Activated T-cell treated with anti-CD3 and anti-CD28 coated beads, Interleukin-2, amount 50 U/mL, for 72 hours (primary cell): Measurements from ENCODE around the gene PITPNM2. TPM values are rescaled to one million over a fixed set of nuclear protein-coding genes. Genes with fewer than 3 reads are reported as not detected.

Experiments
- ATAC-seq, 2 donors: fragments of 150-1000 bp; cut with Tn5 transposase; replicated peaks in 1 of 2; 2 replicates each; pipeline ENCODE4 v1.10.0; 2021; ENCODE audit warnings: moderate library complexity in 2 of 2, mild to moderate bottlenecking in 1 of 2
- DNase-seq, 2 donors: peaks; one replicate each; pipeline ENCODE4 v3.0.0; 2021 to 2022; ENCODE audit warnings: mixed read lengths in 1 of 2
- H3K27ac Mint-ChIP-seq: one replicate; pipeline ENCODE4 v1.8.0; 2022; ENCODE audit warnings: mild to moderate bottlenecking, moderate library complexity, mixed read lengths
- H3K27me3 Mint-ChIP-seq: one replicate; pipeline ENCODE4 v1.8.0; 2022; ENCODE audit warnings: low read depth, mixed read lengths
- H3K36me3 Mint-ChIP-seq, 2 donors: one replicate each; pipeline ENCODE4 v1.8.0; 2022; ENCODE audit warnings: mixed read lengths in 2 of 2, mild to moderate bottlenecking in 1 of 2; ENCODE audit not compliant: insufficient read depth in 2 of 2
- H3K4me1 Mint-ChIP-seq: one replicate; pipeline ENCODE4 v1.8.0; 2022; ENCODE audit warnings: low read depth, mixed read lengths
- H3K4me3 Mint-ChIP-seq, 2 donors: one replicate each; pipeline ENCODE4 v1.8.0; 2022; ENCODE audit warnings: mild to moderate bottlenecking in 2 of 2, mixed read lengths in 2 of 2, moderate library complexity in 2 of 2
- H3K9me3 Mint-ChIP-seq, 2 donors: one replicate each; pipeline ENCODE4 v1.8.0; 2022; ENCODE audit warnings: mixed read lengths in 2 of 2
- total RNA-seq, 2 donors: library from RNA; stranded (reverse); gene quantifications; one replicate each; pipeline ENCODE4 v1.2.3, GENCODE V29; 2022

Gene PITPNM2
- total RNA-seq, 2 donors from 2014 or later, result 14.1 to 18.1 TPM

DNA sequence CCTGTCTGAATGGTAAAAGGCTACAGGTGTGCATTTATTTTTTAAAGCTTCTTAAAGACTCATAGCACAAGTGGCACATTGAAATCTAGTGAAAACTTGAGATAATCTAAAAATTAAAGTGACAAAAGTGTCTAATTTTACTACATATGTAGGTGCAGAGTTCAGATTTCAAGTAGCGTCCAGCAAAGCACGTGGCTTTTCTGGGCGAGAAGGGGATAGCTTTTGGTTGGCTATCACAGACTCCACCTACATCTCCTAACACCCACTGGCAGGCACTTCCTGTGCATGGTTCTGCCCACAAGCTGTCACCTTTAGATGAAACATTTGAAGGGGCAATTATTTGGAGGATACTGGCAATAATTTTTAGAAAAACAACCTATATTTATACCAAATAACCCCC lies 1.9 kb upstream of the PITPNM2 start:
- H3K9me3 Mint-ChIP-seq, result no peaks in the 10 kb centered on the region
- DNase-seq (no peak), ATAC-seq (no peak)
- H3K4me3 Mint-ChIP-seq, result no peak overlapping the region
- H3K27ac Mint-ChIP-seq, result no peak overlapping the region
- H3K36me3 Mint-ChIP-seq, result peaks cover 0 to 5% of the 10 kb centered on the region in 2 donors
- peaks cover 28% of the 10 kb centered on the region for H3K4me1 Mint-ChIP-seq
- no peaks in the 10 kb centered on the region for H3K27me3 Mint-ChIP-seq

DNA sequence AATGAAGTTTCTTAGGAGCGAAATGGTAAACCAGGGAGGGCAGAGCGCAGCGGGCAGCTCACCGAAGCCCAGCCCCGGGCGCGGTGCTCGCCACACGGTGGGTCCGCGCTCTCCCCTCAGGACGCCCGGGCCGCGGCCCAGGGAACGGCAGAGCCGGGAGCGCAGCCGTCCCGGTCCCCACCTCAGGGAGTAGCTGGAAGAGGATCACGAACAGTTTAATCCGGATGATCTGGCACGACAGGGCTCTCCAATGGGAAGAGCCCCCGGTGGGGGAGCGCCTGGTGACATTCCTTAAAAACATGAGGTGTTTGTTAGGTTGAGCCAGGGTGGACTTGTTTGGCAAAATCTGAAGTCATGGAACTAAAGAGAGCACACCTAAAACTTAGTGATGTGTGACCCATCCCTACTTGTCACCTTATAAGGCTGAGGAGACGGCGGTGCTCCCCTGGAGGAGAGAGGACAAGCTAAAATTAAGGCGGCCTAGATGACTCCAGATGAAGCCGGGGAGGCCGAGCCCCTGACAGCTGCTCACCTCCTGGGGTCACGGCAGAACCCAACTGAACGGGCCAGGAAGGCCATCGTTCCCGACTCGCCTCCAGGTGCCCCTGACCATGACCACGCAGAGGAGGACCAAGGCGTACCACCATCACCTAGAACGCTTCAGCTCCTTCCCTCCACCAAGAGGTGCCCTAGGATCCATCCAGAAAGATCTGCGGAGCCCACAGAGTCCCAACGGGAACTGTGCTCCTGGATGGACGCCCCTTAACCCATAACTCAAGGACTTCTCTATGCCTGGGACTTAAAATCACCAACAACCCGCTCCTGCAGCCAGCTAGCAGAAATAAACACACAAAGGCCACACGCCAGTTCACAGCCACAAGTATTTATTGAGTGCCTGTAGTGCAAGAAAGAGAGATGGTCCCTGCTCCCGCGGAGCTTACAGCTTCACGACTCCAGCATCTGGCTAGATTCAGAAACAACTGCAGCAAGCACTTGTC lies 866 bp upstream of the PITPNM2 start:
- DNase-seq, result no peak
- Mint-ChIP-seq H3K27me3 (no peaks in the 10 kb centered on the region), H3K4me3 (peak overlapping the region; percentile 81 to 82), H3K9me3 (no peaks in the 10 kb centered on the region), H3K4me1 (peaks cover 28% of the 10 kb centered on the region), H3K36me3 (peaks cover 0 to 5% of the 10 kb centered on the region in 2 donors), H3K27ac (peak overlapping the region; percentile 68)
- ATAC-seq, result peak in 1 of 2 donors; percentile 22

DNA sequence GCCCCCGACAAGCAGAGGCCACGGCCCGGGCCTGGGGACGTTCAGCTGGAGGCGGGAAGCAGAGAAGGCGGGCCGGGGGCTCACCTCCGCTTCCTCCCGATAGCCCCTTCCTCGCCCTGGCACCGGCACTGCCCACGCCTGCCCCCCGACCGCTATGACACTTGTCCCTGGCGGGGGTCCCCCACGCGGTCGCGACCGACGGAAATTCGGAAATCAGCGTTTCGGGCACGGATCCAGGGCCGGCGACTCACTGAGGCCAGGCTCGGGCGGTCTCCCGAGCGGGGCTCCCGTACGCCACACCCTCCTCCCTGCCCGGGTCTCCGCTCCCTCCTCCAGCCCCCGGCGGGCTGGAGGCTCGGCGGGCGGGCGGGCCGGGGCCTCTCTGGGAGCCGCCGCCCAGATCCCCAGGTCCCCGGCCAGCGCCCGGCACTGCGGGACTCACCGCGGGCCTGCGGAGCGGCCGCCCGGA lies 581 bp downstream of the PITPNM2 start:
- Mint-ChIP-seq H3K4me1 (peaks cover 28% of the 10 kb centered on the region), H3K27ac (no peak overlapping the region), H3K9me3 (no peaks in the 10 kb centered on the region), H3K36me3 (peaks cover 0 to 5% of the 10 kb centered on the region in 2 donors), H3K27me3 (no peaks in the 10 kb centered on the region), H3K4me3 (peak overlapping the region; percentile 72 to 80)
- peak; percentile 47 to 49 for DNase-seq
- peak; percentile 46 to 54 for ATAC-seq

DNA sequence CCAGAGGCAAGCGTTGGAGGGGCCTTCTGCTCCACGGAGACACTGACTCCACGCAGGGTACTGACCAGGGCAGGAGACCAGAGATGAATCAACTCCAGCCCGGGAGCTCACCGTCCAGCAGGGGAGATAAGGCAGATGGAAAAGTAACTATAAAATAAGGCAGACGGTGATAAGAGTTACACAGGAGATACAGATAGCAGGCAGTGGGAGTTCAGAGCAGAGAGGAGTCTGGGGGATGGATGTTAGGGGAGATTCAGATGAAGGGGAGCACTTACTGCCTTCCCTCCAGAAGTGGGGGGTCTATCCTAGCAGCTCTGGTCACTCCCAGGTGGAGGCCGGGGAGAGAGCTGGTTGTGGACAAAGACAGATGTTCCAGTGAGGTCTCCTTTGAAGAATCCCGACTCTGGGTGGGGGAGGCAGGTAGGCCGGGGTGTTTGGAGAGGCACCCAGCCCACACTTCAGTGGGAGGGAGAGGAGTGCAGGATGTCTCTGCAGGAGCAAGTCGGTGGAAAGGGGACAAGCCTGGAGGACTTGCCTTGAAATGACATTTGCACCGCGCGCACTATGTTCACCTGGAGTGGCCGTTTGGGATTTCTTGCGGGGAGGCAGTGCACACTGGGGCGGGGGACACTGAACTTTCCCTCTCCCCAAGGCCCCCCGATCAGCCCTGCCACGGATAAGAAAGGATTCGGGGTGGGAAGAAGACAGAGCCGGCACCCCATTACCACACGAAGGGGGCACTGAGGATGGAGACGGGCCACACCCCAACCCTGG lies 1.2 kb downstream of the PITPNM2 start:
- Mint-ChIP-seq H3K27ac (peak overlapping the region; percentile 80), H3K9me3 (no peaks in the 10 kb centered on the region), H3K27me3 (no peaks in the 10 kb centered on the region), H3K36me3 (peaks cover 0 to 5% of the 10 kb centered on the region in 2 donors), H3K4me3 (peak overlapping the region; percentile 72 to 80), H3K4me1 (peaks cover 28% of the 10 kb centered on the region)
- ATAC-seq, result no peak
- DNase-seq, result no peak

DNA sequence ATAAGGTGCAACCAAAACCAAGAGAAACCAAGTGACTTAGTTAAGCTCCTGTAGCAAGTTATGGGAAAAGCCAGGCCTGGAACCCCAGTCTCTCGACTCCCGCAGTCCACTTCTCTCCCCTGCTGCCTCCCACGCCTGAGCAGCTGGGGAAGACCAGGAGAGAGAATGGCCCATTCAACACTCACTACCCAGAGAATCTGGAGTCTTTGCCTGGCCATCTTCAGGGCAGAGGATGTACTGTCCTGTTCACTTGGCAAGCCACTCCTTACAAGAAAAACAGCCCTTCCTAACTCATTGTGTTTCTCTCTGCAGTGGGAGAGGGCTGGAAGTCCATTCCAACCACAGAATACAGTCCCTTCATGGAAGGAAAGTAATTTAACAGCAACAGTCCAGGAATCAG lies 1.8 kb downstream of the PITPNM2 start:
- DNase-seq (no peak), ATAC-seq (no peak)
- Mint-ChIP-seq H3K27ac (peak overlapping the region; percentile 80), H3K27me3 (no peaks in the 10 kb centered on the region), H3K4me1 (peaks cover 28% of the 10 kb centered on the region), H3K9me3 (no peaks in the 10 kb centered on the region), H3K4me3 (peak overlapping the region; percentile 72 to 80), H3K36me3 (peaks cover 0 to 4% of the 10 kb centered on the region in 2 donors)

DNA sequence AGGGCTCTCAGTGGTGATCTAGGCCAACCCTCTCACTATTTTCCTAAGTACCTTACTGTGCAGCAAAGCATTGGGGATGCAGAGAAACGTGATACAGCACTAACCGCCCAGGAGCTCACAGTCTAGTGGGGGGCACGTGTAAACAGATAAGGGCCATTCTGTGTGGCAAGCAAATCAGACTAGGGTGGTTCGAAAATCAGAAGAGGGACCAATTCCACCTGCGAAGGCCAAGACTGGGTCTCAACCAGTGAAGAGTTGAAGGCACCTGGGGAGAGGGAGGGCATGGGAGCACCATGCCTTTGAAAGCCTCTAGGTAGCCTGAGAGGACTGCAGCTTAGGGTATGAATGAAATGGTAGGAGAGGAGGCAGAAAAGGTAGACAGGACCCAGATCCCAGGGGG lies 2.2 kb downstream of the PITPNM2 start:
- peak overlapping the region; percentile 6 to 15 for H3K4me3 Mint-ChIP-seq
- ATAC-seq (no peak), DNase-seq (no peak)
- no peaks in the 10 kb centered on the region for H3K27me3 Mint-ChIP-seq
- peaks cover 0 to 4% of the 10 kb centered on the region in 2 donors for H3K36me3 Mint-ChIP-seq
- no peak overlapping the region for H3K27ac Mint-ChIP-seq
- H3K9me3 Mint-ChIP-seq, result no peaks in the 10 kb centered on the region
- H3K4me1 Mint-ChIP-seq, result peaks cover 28% of the 10 kb centered on the region

DNA sequence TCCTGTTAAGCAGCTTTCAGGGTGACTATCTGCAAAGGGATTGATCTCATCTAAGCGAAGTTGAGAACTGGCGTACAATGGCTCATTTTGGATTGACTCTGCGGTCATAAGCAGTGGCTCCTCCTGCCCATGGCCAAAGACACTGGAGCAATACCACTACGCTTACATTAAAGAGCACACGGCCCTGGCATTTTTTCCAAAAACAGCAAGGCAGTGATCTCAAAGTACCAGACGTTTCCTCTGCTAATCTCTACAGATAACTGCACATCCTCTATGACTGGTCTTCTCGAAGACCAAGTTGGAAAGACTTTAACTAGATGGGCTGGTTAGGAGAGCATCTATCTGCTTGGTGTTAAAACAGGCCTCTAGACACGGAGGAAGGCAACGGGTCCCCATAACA lies 2.7 kb downstream of the PITPNM2 start:
- Mint-ChIP-seq H3K36me3 (peaks cover 0 to 4% of the 10 kb centered on the region in 2 donors), H3K4me3 (peak overlapping the region; percentile 6 to 15), H3K4me1 (peaks cover 28% of the 10 kb centered on the region), H3K27me3 (no peaks in the 10 kb centered on the region), H3K27ac (no peak overlapping the region), H3K9me3 (no peaks in the 10 kb centered on the region)
- ATAC-seq (no peak), DNase-seq (no peak)

DNA sequence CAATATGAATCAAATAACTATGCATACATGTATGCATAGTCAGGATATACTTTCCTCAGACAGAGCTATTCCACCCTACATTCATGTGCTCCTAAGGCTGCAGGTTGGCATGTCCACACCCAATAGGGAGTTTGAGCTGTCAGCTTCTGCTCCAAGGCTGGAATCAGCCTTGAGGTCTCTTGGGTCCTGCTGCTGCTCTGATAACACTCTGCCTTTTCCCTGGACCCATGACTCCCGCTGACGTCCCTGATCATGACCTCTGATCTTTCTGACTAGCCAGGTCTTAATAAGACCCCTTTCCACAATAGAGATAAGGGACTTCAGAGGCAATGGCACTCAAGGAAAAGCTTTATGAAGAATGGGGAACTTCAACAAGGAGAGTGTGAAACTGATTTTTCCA lies 5.7 kb downstream of the PITPNM2 start:
- Mint-ChIP-seq H3K4me1 (peaks cover 35% of the 10 kb centered on the region), H3K9me3 (no peaks in the 10 kb centered on the region), H3K27ac (no peak overlapping the region), H3K4me3 (no peak overlapping the region), H3K36me3 (peaks cover 0 to 4% of the 10 kb centered on the region in 2 donors), H3K27me3 (no peaks in the 10 kb centered on the region)
- DNase-seq, result no peak
- no peak for ATAC-seq

DNA sequence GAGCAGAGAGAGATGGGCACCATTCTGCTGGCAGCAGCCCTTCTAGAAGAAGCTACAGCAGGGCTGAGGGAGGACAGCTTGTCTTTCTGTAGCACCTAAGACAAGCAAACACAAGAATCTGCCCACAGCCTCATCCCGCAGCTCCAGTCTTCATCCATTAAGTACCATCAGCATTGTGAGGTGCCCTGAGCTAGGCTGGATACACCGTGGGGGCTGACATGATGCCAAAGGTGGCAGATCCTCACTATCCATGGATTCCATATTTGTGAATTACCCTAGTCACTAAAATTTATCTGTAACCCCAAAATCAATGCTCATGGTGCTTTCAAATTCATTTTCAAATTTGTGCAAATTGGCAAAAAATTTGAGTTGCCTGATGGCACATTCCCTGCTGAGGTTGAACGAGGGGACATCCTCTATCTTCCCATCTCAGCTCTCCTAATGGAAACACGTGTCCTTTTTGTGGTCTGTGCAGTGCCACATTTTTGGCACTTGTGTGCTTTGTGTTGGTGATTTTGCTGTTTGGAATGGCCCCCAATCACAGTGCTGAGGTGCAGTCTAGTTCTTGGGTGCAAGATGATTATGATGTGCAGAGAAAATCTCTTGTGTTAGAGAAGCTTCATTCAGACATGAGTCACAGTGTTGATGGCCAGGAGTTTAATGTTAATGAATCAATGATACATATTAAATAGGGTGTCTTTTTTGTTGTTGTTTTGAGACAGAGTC lies 7.0 kb downstream of the PITPNM2 start:
- H3K4me1 Mint-ChIP-seq, result peaks cover 34% of the 10 kb centered on the region
- no peak overlapping the region for H3K4me3 Mint-ChIP-seq
- DNase-seq (no peak), ATAC-seq (no peak)
- H3K9me3 Mint-ChIP-seq, result no peaks in the 10 kb centered on the region
- no peaks in the 10 kb centered on the region for H3K27me3 Mint-ChIP-seq
- no peaks in the 10 kb centered on the region for H3K36me3 Mint-ChIP-seq
- no peak overlapping the region for H3K27ac Mint-ChIP-seq

DNA sequence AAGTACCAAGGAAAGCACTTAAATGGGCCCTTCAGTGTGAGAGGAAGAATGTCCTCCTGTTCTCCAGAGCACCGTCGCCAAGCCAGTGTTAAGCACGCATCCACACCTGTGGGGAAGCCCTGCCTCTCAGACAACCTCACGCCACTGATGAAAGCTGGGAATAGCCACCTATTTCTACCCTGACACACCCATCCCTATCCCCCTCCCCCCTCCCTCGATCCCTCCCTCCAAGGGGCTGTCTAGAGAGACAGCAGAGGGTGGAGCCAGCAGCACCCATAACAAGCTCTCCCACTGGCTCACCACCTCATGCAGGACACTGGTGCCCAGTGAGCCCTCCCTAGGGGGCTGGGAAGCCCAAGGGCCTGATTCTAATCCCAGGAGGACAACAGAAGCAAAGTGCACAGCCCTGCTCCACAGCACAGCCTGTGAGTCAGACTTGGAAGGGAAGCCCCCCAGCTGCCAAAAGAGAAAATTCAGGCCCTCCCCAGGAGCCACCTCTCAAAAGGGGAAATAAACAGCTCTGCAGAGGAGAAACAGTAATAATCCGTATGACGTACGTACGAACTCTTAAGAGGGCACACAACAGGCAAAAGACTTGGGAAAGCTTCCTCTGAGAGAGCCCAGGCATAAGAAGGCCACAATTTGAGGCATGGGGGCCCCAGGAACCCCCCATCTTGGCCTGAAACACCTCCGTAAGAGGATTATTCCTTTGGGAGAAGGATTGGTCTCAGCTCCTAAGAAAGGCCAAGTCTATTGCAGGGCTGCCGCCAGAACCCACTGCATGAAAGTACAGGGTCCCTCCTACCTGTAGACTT lies 7.8 kb downstream of the PITPNM2 start:
- DNase-seq (no peak), ATAC-seq (no peak)
- Mint-ChIP-seq H3K4me3 (no peak overlapping the region), H3K27ac (no peak overlapping the region), H3K9me3 (no peaks in the 10 kb centered on the region), H3K36me3 (peaks cover 0 to 1% of the 10 kb centered on the region in 2 donors), H3K4me1 (peaks cover 28% of the 10 kb centered on the region), H3K27me3 (no peaks in the 10 kb centered on the region)

DNA sequence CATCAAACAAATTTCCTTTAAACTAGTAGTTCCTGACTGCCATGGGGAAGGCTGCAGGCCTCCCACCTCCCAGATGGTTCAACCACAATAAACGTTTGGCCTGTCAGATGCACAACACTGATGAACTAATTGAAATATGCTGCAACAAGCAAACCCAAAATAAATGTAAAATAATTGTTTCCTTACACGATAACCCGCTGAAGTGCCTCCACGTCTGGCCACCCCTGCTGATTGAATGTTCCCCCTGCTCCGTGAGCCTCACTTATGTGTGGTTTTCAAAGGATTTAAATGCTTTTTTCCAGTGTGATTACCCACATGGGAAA lies 8.4 kb downstream of the PITPNM2 start:
- H3K4me3 Mint-ChIP-seq, result no peak overlapping the region

More for the DNA sequence above, 8.4 kb downstream of the PITPNM2 start:
- DNase-seq, result no peak
- Mint-ChIP-seq H3K27me3 (no peaks in the 10 kb centered on the region), H3K36me3 (peaks cover 0 to 1% of the 10 kb centered on the region in 2 donors), H3K9me3 (no peaks in the 10 kb centered on the region), H3K4me1 (peaks cover 28% of the 10 kb centered on the region), H3K27ac (no peak overlapping the region)
- no peak for ATAC-seq
